Skeletal muscle cell (primary cell): ENCODE measurements around the gene ATRNL1.
"Not testable (repeated sequence)": the region's sequence is repeated elsewhere in the genome, so short reads cannot be mapped to it uniquely, and the experiment has no call there.

Experiments used
- DNase-seq: peaks from one replicate; pipeline ENCODE4 v3.0.0-alpha.2; 2010; ENCODE audit warnings: low read depth
- H3K4me3 ChIP-seq: 2 replicates; pipeline ENCODE4 v1.5.1; 2011; ENCODE audit warnings: low read depth, mild to moderate bottlenecking, control low read depth, low read length, moderate library complexity

Gene ATRNL1

DNA sequence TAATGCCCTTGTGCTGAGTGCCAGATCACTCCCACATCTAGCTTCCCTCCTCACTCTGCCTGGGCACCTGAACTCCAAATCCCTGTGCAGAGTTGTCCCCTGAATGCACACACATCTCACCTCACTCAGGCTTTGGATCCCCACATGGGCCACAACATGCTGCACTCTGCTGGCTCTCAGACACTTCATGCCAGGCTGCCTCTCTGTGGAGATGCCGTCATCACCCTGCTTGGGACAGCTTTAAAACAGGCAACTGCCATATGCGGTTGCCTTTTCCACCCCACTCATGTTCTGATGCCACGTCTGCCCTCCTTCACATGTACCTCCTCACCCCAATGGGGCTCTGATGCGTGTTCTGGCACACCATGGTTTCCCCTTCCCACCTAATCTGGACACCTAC is 702.8 kb downstream of the ATRNL1 start:
- H3K4me3 ChIP-seq = no peak overlapping the region
- no peak for DNase-seq

DNA sequence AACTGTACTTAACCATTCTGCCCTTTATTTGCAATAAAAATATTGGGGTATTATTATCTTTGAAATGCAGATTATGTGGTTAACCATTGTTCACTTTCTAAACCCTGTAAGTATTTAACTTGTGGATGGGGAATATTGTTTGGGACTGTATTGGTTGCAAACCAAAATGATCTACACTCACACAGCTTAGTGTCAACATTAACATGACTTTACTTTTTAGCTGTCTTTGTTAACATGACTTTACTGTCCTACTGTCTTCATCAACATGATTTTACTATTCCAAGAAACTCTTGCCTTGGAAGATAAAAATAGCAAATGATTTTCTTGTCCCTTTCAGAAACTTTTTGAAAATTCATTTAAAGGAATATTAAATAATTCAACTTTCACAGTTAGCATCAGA is 708.3 kb downstream of the ATRNL1 start:
- DNase-seq = no peak
- H3K4me3 ChIP-seq = no peak overlapping the region

DNA sequence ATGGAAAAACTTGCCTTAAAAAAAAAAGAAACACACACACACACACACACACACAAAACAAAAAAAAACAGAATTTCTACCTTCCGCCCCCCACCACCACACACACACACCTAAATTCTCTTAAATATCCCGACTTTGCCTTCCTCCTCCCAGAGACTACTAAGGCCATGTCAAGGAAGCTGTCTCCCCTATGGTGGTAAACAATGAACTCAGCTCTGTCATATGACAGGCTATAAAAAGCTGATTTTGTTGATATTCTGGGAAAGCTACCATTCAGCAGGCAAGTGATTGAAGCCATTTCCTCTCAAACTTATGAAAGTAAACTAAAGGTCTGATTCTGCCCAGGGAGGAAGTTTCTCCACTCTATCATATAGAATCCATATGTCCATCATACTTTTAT is 708.8 kb downstream of the ATRNL1 start:
- no peak for DNase-seq
- H3K4me3 ChIP-seq = no peak overlapping the region

DNA sequence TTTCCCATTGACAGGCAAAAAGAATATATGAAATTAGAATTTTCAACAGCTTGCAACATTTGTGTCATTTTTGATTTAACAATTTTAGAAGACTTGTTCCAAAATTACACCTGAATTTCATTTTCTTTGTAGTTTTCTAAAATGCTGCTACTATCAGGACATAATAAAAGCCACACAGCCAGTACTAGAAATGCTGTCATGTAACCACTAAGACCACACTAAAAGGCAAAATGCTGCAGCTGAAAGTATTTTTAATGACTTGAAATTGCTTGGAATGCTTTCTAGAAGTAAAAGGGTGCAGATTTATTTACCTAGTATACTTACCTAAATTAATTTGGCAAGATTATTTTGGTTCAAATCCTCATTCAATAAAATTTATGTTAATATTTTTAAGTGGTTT is 709.7 kb downstream of the ATRNL1 start:
- DNase-seq = no peak
- no peak overlapping the region for H3K4me3 ChIP-seq

DNA sequence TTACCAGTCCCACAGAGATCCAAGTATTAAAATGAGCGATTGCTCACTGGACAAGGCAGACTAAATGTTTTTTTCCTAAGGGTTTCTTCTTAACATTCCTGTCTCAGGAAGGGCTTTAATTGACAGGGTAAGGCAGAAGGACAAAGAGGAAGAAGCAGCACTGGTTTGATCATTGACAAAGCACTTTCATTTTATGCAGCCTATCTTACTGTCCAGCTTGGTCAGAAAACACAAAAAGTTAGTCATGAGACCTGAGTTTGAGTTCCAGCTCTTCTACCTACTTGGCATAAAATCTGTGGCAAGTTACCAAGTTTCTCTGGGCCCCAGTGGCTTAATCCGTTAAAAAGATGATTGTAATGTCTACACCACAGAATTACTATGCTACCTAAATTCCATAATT is 721.4 kb downstream of the ATRNL1 start:
- no peak overlapping the region for H3K4me3 ChIP-seq
- no peak for DNase-seq

DNA sequence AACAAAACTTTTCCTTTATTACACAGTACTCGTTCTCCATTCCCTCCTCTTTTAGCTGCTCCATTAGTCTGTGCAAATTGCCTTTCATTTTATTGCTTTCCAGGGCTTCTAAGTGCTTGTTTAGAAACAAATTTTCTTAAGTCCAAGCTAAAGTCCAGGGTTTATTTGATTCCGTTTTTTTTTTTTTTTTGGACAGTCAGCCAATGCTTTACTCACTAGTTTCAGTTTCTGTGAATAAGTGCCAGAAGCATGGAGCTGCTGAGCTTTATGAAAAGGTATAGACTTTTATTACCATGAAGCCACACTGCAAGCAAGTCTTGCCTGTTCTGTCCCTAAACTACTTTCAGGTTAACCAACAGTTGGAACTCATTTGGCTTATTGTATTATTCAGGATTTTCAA is 724.8 kb downstream of the ATRNL1 start:
- H3K4me3 ChIP-seq = no peak overlapping the region
- DNase-seq = no peak

DNA sequence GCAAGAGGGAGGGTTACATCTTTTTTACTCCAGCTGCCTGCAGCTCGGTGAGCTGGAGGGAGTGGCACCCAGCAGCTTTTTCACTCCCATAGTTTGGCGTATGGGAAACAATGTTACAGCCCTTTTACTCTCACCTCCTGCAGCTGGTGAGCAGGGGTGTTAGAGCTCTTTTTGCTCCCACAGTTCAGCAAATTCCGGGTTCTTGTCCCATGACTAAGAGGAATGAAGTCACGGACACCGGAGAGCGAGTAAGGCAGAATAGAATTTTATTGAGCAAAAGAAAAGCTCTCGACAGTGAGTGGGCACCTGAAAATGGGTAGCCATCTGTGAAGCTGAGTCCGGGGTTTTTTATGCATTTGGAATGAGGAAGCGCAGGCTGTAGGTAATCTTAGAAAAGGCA is 733.2 kb downstream of the ATRNL1 start:
- H3K4me3 ChIP-seq = no peak overlapping the region

DNA sequence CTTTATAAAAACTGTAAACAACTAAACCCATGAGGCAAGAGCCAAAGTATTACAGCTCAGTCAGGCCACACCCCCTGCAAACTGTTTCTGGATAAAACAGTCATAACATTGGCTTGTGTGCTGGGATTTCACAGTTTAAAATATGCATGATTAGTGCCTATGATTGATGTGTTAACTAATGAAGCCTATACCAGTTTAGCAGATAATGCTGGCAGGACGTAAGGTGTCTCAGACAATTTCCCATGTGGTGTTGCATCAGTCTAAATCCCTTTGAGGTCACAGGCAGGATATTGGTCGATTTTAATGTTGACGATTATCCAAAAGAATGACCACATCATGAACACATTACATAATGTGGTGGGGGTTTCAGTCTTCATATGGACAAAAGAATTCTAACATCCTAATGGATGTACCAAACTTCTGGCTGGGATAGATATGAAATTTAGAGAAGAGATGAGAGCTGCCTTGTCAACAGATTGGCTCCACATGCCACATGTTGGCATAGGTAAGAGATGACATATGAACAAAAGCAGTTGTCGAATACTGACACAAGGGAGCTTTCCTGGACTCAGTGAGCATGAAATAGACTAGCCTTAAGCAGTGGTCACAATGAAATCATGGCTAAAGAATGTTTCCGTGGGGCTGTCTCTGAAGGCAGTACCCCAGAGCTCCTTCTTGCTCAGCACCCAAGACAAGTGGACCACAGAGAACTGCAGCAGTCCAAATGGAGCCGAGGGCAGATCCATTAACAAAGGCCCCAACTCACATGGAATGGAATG is 734.3 kb downstream of the ATRNL1 start:
- DNase-seq = no peak
- H3K4me3 ChIP-seq = no peak overlapping the region

More for the DNA sequence above, 733.2 kb downstream of the ATRNL1 start:
- no peak for DNase-seq

DNA sequence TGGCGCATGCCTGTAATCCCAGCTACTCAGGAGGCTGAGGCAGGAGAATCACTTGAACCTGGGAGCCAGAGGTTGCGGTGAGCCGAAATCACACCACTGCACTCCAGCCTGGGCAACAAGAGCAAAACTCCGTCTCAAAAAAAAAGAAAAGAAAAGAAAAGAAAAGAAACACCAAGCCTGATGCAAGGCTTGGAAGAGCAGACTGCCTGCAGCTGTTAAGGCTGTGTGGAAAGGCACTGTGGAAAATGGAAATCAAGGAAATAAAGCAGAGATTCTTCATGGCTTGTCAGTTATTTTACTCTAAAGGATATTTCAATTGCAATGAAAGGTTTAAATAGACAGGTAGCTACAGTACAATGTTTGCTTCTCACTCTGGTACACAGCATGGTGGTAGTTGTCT is 735.0 kb downstream of the ATRNL1 start:
- DNase-seq, H3K4me3 ChIP-seq: not testable (repeated sequence)

DNA sequence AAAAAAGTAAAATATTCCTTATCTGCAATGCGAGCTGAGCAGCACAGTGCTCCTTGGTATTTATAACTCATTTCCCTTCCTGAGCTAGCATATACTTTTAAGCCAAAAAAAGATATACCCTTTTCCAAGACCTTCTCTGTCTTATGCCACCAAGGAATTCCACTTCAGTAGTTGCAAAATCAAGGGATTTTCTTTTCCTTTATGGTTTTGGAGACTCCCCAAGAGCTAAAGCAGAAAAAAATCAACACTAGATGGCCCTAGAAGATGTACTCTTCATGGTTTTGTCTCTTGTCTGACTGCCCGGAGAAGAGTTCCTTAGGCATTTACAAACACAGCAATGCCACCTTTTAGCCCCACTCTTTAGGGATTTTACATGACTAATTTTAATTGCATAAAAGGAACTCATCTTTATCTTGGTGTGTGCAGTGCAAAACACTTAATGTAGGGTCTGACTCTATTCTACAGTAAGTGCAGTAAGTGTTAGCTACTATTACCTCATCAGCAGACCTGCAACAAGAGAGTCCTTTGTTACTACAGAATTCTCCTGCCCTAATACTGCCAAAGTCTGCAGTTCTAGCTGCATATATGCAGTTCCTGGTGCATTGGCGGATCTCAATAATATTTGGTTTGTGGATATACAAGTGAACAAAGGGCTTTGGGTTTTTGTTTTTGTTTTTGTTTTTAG is 736.5 kb downstream of the ATRNL1 start:
- DNase-seq = no peak
- H3K4me3 ChIP-seq = no peak overlapping the region

DNA sequence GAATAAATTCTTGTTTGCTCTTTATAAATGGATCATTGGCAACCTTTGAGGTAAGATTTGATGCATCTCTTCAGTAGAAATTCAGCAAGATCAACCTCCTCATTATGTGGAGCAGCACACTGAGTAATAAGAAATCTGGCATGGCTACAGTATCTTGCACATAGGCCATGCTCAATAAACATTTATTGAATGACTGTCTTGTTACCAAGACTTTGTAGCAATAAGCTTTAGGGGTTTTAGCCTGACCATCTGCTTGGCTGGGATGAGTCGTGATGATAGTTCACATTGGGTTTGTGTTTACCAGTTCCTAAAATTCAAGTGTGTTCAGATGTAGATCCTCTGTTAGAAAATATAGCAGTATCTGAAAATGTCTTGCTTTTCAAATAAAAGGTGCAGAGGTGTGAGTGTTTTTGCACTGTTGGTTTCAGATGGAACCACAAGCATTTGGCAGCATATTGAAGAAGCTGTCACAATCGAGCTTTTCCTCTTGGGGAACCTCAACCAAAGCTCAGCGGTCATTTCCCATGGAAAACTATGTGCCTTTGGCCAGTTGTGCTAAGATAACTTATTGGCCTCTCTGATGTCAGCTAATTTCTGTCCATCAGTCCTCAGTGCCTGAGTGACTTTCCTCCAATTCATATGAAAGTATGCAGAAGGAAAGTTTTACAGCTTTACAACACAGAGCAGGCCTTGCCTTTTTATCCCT is 737.3 kb downstream of the ATRNL1 start:
- no peak overlapping the region for H3K4me3 ChIP-seq
- no peak for DNase-seq

DNA sequence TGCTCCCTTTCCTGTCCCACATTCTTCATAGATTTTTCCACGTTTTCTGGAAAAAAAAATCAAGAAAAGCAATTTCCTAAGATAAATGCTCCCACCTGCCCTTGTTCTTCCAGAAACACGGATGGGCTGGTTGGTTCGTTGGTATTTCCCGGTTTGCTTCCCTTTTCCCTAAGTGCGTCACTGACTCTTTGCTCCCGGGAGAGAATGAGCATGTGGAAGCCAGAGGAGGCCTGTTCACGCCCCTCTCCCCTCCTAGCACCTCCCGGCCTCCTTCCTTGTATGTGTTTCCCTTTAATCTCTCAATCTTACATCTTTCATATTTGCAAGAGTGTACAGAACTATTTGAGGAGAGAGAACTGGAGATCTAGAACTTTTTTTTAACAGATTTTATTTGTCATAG is 737.9 kb downstream of the ATRNL1 start:
- no peak overlapping the region for H3K4me3 ChIP-seq
- DNase-seq = no peak

DNA sequence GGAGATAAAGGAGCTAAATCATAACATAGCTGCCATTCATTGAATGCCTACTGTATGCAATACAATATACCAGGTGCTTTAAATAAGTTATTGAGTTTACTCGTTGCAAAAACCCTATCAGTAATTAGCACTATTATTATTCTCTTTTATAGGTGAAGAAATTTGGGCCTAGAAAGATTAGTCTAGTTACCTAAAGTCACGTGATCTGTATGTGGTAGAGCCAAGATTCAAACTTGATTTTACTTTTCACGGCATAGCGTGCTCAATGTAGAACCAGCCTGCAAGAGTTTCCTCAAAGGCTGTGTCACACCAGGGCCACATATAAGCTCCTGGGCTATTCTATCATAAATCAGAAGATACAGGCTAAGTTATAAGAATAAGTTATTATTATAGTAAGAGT is 740.0 kb downstream of the ATRNL1 start:
- no peak overlapping the region for H3K4me3 ChIP-seq
- DNase-seq = no peak

DNA sequence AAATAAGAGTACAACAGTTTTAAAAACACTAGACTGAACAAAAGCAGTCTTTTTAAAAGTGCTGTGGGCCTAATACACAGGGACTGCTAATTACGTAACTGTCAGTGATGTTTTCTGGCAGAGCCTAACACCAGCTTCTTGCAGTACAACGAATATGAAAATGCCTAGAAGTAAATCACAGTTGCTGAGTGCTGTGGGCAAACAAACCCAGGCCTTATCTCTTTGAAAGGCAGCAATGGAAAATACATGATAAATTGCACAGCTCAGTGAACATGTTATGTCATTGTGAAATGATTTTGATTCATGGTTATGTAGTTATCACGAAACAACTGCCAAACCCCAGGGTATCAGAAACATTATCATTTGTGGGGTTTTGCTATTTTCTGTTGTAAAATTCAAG is 751.4 kb downstream of the ATRNL1 start:
- no peak overlapping the region for H3K4me3 ChIP-seq
- DNase-seq = no peak

DNA sequence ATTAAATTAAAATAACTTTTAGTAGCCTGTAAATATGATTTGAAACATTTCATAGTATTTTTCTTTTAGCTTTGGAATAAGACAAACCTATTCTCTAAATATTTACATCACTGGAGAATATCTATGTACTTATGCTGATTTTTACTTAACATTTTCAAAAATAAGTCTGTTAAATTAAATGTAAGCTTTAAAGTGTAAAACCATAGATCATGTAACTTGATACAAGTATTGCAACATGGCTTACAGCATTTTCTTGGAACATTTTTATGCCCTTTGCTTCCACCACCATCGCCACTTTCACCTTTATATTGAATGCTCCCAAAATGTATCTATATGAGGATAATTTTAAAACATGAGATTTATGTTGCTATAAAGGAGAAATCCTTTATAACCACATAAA is 752.8 kb downstream of the ATRNL1 start:
- no peak overlapping the region for H3K4me3 ChIP-seq
- no peak for DNase-seq

DNA sequence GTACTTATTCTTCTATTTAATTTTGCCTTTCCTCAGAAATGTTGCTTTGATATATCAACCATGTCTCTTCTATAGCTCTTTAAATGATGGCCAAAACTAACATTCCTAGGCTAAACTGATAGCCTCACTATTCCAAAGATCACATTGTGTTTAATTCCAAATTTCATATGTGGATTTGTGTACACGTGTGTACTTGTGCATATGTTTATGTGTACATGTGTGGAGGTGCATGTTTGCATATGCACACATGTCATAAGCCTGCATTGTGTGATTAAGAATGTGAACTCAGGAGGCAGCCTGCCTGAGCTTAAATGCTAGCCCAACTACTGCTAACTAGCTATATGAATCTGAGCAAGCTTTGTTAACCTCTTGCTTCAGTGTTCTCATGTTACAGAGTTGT is 753.4 kb downstream of the ATRNL1 start:
- DNase-seq = no peak
- H3K4me3 ChIP-seq = no peak overlapping the region

DNA sequence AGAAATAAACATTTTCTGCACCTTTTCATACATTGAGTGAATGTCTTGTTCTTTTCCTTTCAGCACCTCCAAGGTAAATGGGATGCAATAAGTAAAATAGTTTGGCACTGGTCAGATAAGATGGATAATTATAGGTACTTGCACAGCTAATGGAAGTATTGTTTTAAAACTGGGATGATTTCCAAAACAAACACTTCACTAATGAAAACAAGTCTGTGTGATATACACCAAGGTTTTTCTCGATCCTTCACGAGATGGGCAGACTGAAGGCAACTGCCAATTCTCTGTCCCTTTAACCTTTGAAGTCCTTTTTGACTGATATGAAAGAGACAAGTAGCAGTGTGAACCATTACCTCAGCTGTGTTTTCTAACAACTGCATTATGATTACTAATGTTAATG is 756.0 kb downstream of the ATRNL1 start:
- no peak overlapping the region for H3K4me3 ChIP-seq
- no peak for DNase-seq

DNA sequence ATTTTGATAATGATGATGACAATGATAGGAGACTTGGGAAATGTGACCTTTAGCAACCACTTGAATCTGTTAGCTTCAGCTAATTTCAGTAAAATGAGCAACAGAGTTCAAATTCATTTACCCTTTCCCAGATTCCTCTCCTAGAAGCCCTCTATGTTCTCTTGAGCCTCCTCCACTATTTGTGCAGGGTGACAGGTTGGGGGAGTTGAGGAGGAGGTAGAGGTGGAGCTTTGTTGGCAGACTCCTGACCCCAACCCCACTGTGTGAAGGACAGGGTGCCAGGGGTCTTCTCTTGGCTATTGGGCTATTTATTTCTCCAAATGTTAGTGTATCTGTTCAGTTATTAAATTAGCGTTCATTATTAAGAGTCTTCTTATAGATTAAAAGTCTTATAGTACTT is 757.5 kb downstream of the ATRNL1 start:
- H3K4me3 ChIP-seq = no peak overlapping the region
- no peak for DNase-seq

DNA sequence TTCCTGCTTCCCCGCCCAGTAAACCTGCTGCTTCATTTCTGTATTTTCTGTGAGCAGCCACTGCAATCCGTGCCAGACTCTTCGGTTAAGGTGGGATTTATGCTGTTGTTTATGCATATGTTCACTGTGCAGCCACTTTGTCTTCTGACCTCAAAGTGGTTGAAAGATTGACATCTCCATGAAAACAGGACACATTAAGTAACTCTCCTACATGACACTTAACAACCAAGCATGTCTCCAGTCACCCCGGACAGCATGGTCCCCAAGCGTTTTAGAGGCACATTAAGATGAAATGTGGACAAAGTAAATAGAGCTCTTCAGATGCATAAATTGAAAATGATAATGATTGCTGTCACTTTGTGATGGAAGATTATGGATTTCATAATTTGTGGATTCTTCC is 758.5 kb downstream of the ATRNL1 start:
- DNase-seq = no peak
- no peak overlapping the region for H3K4me3 ChIP-seq

DNA sequence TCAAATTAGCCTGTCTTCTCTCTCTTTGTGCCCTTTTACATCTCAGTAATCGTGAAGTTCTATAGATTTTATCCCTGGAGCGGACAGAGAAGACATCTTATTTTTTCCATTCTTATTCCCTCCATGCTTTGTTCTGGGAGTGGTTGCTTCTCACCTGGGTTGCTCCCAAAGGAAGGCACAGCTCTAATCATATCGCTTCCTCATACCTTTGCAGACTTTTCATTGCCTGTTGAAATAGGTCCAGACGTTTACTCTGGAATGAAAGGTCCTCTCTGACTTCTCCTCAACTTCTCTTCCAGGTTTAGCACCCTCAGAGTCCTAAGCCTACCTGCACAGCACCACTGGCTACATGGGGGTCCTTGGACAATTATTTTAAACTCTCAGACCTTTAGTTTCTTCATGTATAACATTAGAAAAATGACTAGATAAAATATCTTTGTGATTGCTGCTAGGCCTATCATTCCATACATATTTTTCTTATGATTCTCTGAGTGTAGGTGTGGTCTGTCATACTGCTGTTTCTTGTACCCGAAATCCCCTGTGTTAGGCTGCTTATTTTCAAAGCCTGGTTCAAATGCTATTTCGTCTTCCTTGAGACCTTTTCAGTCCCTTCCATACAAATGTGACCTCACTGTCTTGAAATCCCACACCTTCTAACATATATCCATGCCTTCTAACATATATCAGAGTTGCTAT is 761.7 kb downstream of the ATRNL1 start:
- no peak for DNase-seq
- H3K4me3 ChIP-seq = no peak overlapping the region
